ENCODE results near the gene HS3ST1. TPM values are rescaled to one million over a fixed set of nuclear protein-coding genes. Genes with fewer than 3 reads are reported as not detected.
A peak's percentile ranks its signal among the peaks of the same experiment; 100 is the strongest.

HS3ST1 gene
- total and polyA plus RNA-seq, 2 experiments from 2014 or later = 0.09 to 0.40 TPM

DNA sequence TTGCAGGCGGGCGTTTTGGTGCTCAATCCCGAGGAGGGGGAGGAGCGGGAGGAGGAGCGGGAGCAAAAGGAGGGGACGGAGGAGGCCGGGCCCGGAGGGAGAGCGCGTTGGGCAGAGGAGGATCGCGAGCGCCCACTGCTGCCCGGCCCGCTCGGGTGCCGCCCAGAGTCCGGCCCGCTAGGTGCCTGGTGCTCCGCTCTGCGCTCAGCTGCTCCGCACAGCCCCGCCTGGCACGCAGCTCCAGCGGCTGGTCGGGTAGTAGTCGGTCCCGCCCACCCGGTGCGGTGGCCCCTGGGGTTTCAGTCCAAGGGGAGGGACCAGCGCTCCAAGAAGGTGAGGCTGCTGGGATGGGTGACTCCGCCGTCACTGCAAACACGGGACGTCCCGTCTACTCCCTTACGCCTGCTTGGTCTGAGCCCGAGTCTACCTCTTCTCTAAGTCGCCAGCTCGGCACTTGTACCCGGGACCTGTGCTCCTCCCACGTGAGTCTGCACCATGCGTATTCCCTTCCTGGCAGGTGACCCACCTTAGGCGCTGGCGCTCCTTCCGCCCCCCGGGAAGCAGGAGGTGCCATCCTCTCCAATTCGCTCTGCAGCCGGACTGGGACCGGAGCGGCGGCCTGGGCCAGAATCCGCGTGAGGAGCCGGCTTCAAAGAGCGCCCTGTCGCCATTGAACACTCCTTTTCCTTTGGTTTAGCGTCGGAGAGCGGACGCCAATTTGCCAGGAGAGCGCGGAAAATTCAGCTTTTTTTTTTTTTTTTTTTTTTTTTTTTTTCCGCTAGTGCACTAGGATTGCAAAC is 405 bp upstream of the HS3ST1 start:
- peaks cover 47% of the 10 kb centered on the region for H3K27me3 ChIP-seq
- TF ChIP-seq, protein P1, sequence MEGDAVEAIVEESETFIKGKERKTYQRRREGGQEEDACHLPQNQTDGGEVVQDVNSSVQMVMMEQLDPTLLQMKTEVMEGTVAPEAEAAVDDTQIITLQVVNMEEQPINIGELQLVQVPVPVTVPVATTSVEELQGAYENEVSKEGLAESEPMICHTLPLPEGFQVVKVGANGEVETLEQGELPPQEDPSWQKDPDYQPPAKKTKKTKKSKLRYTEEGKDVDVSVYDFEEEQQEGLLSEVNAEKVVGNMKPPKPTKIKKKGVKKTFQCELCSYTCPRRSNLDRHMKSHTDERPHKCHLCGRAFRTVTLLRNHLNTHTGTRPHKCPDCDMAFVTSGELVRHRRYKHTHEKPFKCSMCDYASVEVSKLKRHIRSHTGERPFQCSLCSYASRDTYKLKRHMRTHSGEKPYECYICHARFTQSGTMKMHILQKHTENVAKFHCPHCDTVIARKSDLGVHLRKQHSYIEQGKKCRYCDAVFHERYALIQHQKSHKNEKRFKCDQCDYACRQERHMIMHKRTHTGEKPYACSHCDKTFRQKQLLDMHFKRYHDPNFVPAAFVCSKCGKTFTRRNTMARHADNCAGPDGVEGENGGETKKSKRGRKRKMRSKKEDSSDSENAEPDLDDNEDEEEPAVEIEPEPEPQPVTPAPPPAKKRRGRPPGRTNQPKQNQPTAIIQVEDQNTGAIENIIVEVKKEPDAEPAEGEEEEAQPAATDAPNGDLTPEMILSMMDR (IDR thresholded peaks at IDR 0.05; ENCODE audit: low read depth, low read length) = peak; percentile 80
- no peaks in the 10 kb centered on the region for H3K9me3 ChIP-seq (ENCODE audit: low read depth)
- peak overlapping the region; percentile 46 for H3K4me3 ChIP-seq
- H3K27ac ChIP-seq = no peak overlapping the region
- DNase-seq (ENCODE audit: low read depth in 1 of 2, low spot score in 1 of 2) = peak; percentile 78 to 84
- H3K36me3 ChIP-seq = no peaks in the 10 kb centered on the region
- H3K4me1 ChIP-seq (ENCODE audit: low read depth) = peaks cover 4% of the 10 kb centered on the region

- Histone ChIP-seq H3K36me3 (no peaks in the 10 kb centered on the region), H3K27me3 (peaks cover 47% of the 10 kb centered on the region), H3K4me3 (peak overlapping the region; percentile 46), H3K27ac (no peak overlapping the region), H3K4me1 (ENCODE audit: low read depth) (peaks cover 4% of the 10 kb centered on the region), H3K9me3 (ENCODE audit: low read depth) (no peaks in the 10 kb centered on the region)
- TF ChIP-seq, protein P1 (IDR thresholded peaks at IDR 0.05; ENCODE audit: low read depth, low read length) = no peak
- no peak for DNase-seq (ENCODE audit: low read depth in 1 of 2, low spot score in 1 of 2)
Observed at GRCh38 chr4:11427121-11427996, 1.3 kb downstream of the HS3ST1 start.

- H3K9me3 ChIP-seq (ENCODE audit: low read depth) = no peaks in the 10 kb centered on the region
- no peak overlapping the region for H3K27ac ChIP-seq
- H3K4me3 ChIP-seq = no peak overlapping the region
- peaks cover 47% of the 10 kb centered on the region for H3K27me3 ChIP-seq
- peaks cover 9% of the 10 kb centered on the region for H3K4me1 ChIP-seq (ENCODE audit: low read depth)
- DNase-seq (ENCODE audit: low read depth in 1 of 2, low spot score in 1 of 2) = peak in 1 of 2 donors; percentile 58
- TF ChIP-seq, protein P1 (IDR thresholded peaks at IDR 0.05; ENCODE audit: low read depth, low read length) = no peak
- H3K36me3 ChIP-seq = no peaks in the 10 kb centered on the region
Observed at GRCh38 chr4:11426731-11427120, 2.0 kb downstream of the HS3ST1 start.

GRCh38 chr4:11426003-11426402 is 2.7 kb downstream of the HS3ST1 start:
- Histone ChIP-seq H3K4me3 (no peak overlapping the region), H3K27me3 (peaks cover 47% of the 10 kb centered on the region), H3K27ac (no peak overlapping the region), H3K36me3 (no peaks in the 10 kb centered on the region), H3K4me1 (ENCODE audit: low read depth) (peaks cover 12% of the 10 kb centered on the region), H3K9me3 (ENCODE audit: low read depth) (no peaks in the 10 kb centered on the region)
- TF ChIP-seq, protein P1 (IDR thresholded peaks at IDR 0.05; ENCODE audit: low read depth, low read length) = no peak
- DNase-seq (ENCODE audit: low read depth in 1 of 2, low spot score in 1 of 2) = no peak

- Histone ChIP-seq H3K27me3 (peaks cover 38% of the 10 kb centered on the region), H3K27ac (no peak overlapping the region), H3K4me1 (ENCODE audit: low read depth) (peaks cover 12% of the 10 kb centered on the region), H3K4me3 (no peak overlapping the region), H3K9me3 (ENCODE audit: low read depth) (no peaks in the 10 kb centered on the region), H3K36me3 (no peaks in the 10 kb centered on the region)
- DNase-seq (ENCODE audit: low read depth in 1 of 2, low spot score in 1 of 2) = no peak
- TF ChIP-seq, protein P1 (IDR thresholded peaks at IDR 0.05; ENCODE audit: low read depth, low read length) = no peak
Observed at GRCh38 chr4:11424856-11425255, 3.8 kb downstream of the HS3ST1 start.

Data from cardiac muscle cell (in vitro differentiated cells and primary cell).